ENCODE data around the gene PRF1. TPM values are rescaled to one million over a fixed set of nuclear protein-coding genes. Genes with fewer than 3 reads are reported as not detected.
"Not testable (repeated sequence)": the region's sequence is repeated elsewhere in the genome, so short reads cannot be mapped to it uniquely, and the experiment has no call there.

The PRF1 gene
- total RNA-seq, 1 donor from 2014 or later: not detected

GRCh38 chr10:70617798-70618568, 15.4 kb upstream of the PRF1 start:
- peak; percentile 78 for DNase-seq (ENCODE audit: low read depth)

- DNase-seq (ENCODE audit: low read depth): no peak
These were observed 14.2 kb upstream of the PRF1 start for GRCh38 chr10:70616761-70617160.

GRCh38 chr10:70615784-70616522, 13.4 kb upstream of the PRF1 start:
- no peak for DNase-seq (ENCODE audit: low read depth)

GRCh38 chr10:70615211-70615610, 12.7 kb upstream of the PRF1 start:
- no peak for DNase-seq (ENCODE audit: low read depth)

- not testable (repeated sequence) for DNase-seq (ENCODE audit: low read depth)
These were observed 11.8 kb upstream of the PRF1 start for GRCh38 chr10:70614364-70614763.

GRCh38 chr10:70613941-70614340, 11.4 kb upstream of the PRF1 start:
- DNase-seq (ENCODE audit: low read depth): no peak

GRCh38 chr10:70607936-70608335, 5.4 kb upstream of the PRF1 start:
- no peak for DNase-seq (ENCODE audit: low read depth)

GRCh38 chr10:70605161-70605560, 2.6 kb upstream of the PRF1 start:
- no peak for DNase-seq (ENCODE audit: low read depth)

- no peak for DNase-seq (ENCODE audit: low read depth)
These were observed 1.6 kb upstream of the PRF1 start for GRCh38 chr10:70604106-70604505.

- DNase-seq (ENCODE audit: low read depth): no peak
These were observed 884 bp upstream of the PRF1 start for GRCh38 chr10:70603449-70603801.

- DNase-seq (ENCODE audit: low read depth): no peak
These were observed 795 bp downstream of the PRF1 start for GRCh38 chr10:70601746-70602145.

- no peak for DNase-seq (ENCODE audit: low read depth)
These were observed 1.8 kb downstream of the PRF1 start for GRCh38 chr10:70600512-70601395.

- no peak for DNase-seq (ENCODE audit: low read depth)
These were observed 2.8 kb downstream of the PRF1 start for GRCh38 chr10:70599791-70600190.

GRCh38 chr10:70599319-70599718, 3.2 kb downstream of the PRF1 start:
- no peak for DNase-seq (ENCODE audit: low read depth)

GRCh38 chr10:70598857-70599295, 3.7 kb downstream of the PRF1 start:
- no peak for DNase-seq (ENCODE audit: low read depth)

GRCh38 chr10:70597856-70598815, 4.4 kb downstream of the PRF1 start:
- DNase-seq (ENCODE audit: low read depth): no peak

- no peak for DNase-seq (ENCODE audit: low read depth)
These were observed 5.4 kb downstream of the PRF1 start for GRCh38 chr10:70596860-70597809.

GRCh38 chr10:70596110-70596798, 6.3 kb downstream of the PRF1 start:
- DNase-seq (ENCODE audit: low read depth): no peak

- no peak for DNase-seq (ENCODE audit: low read depth)
These were observed 7.0 kb downstream of the PRF1 start for GRCh38 chr10:70595566-70596016.

Measured in renal cortical epithelial cell (primary cell).